ENCODE results near the gene EBF3. TPM values are rescaled to one million over a fixed set of nuclear protein-coding genes. Genes with fewer than 3 reads are reported as not detected.

Gene EBF3
- total RNA-seq, 1 donor, result 6.0 TPM

DNA sequence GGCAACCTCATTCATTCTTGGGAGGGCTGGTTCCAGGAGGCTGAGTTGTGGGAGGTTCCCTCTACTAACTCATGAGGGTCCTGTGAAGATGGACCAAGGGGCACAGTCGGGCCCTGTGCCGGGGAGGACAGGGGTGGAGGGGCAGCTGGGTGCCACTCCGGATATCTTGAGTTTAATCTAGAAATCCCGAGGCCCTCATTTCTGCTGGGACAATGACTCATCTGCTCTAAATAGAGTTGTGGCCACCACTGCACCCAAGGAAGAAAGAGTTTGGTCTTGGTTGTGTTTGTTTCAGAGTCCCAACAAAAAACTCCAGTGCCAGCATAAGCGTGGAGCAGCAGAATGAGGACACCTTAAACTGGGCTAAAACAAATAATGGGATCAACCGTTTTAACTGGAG is 82.4 kb downstream of the EBF3 start:
- no peak for DNase-seq (ENCODE audit: low read depth)
- TF ChIP-seq, protein P1, sequence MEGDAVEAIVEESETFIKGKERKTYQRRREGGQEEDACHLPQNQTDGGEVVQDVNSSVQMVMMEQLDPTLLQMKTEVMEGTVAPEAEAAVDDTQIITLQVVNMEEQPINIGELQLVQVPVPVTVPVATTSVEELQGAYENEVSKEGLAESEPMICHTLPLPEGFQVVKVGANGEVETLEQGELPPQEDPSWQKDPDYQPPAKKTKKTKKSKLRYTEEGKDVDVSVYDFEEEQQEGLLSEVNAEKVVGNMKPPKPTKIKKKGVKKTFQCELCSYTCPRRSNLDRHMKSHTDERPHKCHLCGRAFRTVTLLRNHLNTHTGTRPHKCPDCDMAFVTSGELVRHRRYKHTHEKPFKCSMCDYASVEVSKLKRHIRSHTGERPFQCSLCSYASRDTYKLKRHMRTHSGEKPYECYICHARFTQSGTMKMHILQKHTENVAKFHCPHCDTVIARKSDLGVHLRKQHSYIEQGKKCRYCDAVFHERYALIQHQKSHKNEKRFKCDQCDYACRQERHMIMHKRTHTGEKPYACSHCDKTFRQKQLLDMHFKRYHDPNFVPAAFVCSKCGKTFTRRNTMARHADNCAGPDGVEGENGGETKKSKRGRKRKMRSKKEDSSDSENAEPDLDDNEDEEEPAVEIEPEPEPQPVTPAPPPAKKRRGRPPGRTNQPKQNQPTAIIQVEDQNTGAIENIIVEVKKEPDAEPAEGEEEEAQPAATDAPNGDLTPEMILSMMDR (IDR thresholded peaks at IDR 0.05; ENCODE audit: insufficient read depth, low read depth, low read length), result no peak

DNA sequence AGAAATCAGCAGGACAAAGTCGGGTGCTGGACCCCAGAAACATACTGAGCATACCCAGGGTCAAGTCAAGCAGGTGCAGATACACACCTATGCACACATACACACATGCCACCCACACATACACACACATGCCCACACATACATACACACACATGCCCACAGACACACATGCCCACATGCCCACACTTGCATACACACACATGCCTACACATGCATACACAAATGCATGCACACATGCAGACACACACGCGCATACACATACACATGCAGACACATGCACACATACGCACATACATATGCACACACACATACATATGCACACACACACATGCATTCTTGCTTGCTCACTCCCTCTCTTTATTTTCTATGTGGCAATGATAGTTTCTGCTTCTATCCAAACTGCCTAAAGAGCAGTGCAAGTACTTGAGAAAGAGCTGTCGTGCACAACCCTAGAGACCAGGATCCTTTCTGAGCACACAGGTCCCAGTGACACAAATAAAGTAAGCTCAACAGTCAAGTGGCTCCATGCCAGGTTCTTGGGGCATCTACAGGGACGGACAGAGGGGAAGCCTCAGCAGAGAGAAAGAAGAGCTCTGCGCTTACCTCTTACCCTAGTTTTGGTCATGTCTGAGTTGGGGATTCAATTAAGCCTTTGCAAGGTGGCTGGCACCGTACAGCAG is 83.7 kb downstream of the EBF3 start:
- TF ChIP-seq, protein P1 (IDR thresholded peaks at IDR 0.05; ENCODE audit: insufficient read depth, low read depth, low read length), result no peak
- H3K4me3 ChIP-seq (ENCODE audit: low read depth, low read length), result no peak overlapping the region
- DNase-seq (ENCODE audit: low read depth), result no peak

More for the DNA sequence above, 82.4 kb downstream of the EBF3 start:
- H3K4me3 ChIP-seq (ENCODE audit: low read depth, low read length), result no peak overlapping the region

DNA sequence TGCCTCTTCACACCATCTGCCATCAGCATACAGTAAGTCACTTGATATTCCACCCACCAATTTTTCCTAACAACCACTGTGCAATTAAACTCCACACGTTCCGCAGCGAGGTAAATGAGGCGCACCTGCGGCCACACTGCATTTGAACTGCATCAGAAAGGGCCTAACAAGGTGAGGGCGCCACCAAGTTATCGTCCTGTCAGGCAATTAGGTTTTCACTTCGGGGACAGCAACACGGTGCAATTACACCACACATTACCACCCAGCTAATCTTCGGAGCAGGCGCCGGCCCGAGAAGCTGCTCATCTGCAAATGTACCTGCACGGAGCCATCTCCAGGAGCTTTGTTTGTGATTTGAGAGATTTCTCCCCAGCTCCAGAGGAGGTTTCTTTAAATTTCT is 84.4 kb downstream of the EBF3 start:
- H3K4me3 ChIP-seq (ENCODE audit: low read depth, low read length), result no peak overlapping the region
- no peak for DNase-seq (ENCODE audit: low read depth)
- TF ChIP-seq, protein P1 (IDR thresholded peaks at IDR 0.05; ENCODE audit: insufficient read depth, low read depth, low read length), result no peak

DNA sequence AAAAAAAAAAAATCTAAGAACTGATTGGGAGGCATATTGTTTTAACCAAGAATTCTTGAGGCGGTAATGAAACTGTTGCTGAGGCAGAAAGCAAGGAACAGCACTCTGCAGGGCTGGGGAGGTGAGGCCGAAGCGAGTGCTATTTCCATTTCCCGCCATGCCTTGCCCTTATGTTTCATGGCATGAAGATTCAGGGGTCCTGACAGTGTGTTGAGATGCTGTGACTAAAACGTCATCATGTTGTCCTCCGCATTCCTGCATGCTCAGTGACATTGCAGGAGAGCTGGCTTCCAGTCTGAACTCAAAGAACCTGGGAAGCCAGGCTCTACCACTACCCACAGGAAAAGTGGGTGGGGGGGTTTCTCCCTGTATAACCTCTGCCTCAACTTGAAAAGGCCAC is 85.2 kb downstream of the EBF3 start:
- no peak for DNase-seq (ENCODE audit: low read depth)
- no peak overlapping the region for H3K4me3 ChIP-seq (ENCODE audit: low read depth, low read length)
- TF ChIP-seq, protein P1 (IDR thresholded peaks at IDR 0.05; ENCODE audit: insufficient read depth, low read depth, low read length), result no peak

DNA sequence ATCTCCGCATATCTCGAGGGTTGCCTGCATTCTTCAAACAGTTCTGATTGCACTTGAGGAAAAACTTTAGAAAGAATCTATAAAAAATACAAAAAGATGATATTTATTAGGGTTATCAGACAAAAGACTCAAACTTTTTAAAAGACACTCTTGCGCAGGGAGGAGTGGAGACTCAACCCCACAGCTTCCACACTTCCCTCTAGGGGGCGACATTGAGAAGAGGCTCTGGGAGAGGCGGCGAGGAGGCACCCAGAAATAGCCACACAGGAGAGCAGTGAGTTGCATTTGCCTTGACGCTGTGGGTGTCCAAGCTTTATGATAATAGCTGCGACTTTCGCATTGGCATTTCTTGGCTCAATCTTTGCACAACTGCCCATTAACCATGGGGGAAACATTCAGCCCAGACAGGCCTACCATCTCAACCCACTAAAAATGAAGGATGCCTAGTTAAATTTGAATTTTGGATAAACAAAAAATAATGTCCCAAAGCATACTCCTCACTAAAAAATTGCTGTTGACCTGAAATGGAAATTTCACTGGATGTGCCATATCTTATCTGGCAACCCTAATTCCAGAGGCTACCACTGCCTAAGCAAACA is 86.2 kb downstream of the EBF3 start:
- TF ChIP-seq, protein P1 (IDR thresholded peaks at IDR 0.05; ENCODE audit: insufficient read depth, low read depth, low read length), result no peak
- no peak for DNase-seq (ENCODE audit: low read depth)

DNA sequence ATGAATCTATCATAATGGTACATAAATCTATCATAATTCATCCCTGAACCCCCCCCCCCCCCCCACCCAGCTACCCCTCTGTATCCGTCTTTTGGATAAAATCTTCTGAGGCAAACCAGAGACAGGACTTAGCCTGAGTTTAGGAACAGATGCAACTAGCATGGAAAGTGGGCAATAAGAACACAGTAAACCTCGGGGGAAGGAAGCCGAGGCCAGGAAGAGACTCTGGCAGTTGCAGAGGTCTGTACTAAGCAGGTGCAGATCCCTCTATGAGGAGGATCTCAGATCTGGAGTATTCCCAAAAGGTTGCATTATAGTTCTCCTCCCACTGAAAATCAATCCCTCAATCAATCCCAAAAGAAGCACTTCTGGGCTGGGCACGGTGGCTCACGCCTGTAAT is 87.2 kb downstream of the EBF3 start:
- no peak overlapping the region for H3K4me3 ChIP-seq (ENCODE audit: low read depth, low read length)
- DNase-seq (ENCODE audit: low read depth), result no peak
- TF ChIP-seq, protein P1 (IDR thresholded peaks at IDR 0.05; ENCODE audit: insufficient read depth, low read depth, low read length), result no peak

More for the DNA sequence above, 86.2 kb downstream of the EBF3 start:
- no peak overlapping the region for H3K4me3 ChIP-seq (ENCODE audit: low read depth, low read length)
